Tongue (tissue), 2 donors: ENCODE results near the gene KLHL14. TPM values are rescaled to one million over a fixed set of nuclear protein-coding genes. Genes with fewer than 3 reads are reported as not detected.
A peak's percentile ranks its signal among the peaks of the same experiment; 100 is the strongest.

Source experiments
- DNase-seq: peaks from one replicate; pipeline ENCODE4 v3.0.0-alpha.2; 2015
- total RNA-seq: library from RNA; depleted of rRNA; stranded (reverse); fragments of >200 nt; gene quantifications from one replicate; pipeline ENCODE4 v1.2.3, GENCODE V29; 2014

The KLHL14 gene
- total RNA-seq, 1 donor from 2014 or later = 1.3 TPM

DNA sequence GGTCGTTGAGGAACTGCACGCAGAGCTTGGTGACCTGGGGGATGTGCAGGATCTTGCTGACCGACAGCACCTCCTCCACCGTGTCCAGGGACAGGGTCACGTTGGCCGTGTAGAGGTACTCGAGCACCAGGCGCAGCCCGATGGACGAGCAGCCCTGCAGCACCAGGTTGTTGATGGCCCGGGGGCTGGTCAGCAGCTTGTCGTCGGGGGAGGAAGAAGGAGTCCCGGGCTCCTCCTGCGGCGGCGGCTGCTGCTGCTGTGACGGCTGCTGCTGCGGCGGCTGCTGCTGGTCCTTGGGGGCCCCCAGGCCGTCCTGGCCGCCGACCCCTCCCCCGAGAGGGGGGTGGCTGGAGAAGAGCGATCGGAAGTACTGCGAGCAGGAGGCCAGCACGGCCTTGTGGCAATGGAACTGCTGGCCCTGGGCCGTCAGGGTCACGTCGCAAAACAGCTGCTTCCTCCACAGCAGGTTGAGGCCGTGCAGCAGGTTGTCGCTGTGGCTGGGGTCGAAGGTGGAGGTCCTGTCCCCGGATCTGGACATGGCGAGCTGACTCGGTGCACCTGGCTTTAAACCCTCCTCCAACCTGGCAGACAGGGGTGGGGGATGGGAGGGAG, 2.7 kb downstream of the KLHL14 start:
- DNase-seq = peak; percentile 42

DNA sequence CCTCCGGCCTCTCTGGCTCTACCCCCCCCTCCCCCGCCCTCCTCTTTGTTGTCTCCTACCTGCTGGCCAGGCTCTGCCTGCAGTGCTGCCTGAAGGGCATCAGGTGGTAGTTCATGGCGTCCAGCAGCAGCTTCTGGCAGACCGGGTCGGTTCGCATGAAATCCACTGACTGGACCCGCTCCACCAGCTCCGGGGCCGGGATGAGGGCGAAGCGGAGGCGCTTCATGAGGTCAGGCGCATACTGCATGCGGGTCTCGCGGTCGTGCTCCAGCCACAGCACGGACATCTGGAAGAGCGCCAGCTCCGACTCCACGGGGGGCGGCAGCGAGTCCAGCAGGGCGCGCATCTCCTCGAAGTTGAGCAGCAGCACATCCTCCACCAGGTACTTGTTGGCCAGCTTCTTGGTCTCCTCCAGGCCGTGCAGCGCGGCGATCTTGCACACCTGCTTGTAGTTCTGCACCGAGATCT, 3.2 kb downstream of the KLHL14 start:
- peak; percentile 35 for DNase-seq

DNA sequence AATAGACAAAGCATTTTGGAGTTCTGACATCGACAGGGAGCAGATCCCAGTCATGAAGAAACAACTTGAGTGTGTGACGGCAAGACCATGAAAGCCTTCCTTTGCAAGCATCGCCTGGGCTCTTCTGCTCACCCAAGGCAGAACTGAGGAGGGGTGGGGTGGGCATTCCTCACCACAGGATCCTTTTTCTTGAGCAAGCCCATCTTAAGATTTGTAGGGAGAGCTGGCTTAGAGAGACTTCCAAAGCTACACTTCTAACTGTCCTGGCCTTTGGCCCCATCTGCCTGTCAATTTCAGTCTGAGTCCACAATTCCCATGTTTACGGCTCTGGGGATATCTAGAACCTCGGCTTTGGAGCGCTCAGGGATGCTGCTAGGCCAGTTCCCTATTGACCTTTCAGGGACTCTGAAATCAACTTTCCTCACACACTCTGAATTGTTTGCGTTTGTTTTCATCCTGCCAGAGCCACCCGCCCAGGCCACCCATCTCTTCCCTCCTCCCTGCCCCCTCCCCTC, 3.7 kb downstream of the KLHL14 start:
- peak; percentile 12 for DNase-seq

GRCh38 chr18:32767400-32767799, 5.4 kb downstream of the KLHL14 start:
- DNase-seq = peak; percentile 56

GRCh38 chr18:32764611-32765244, 8.1 kb downstream of the KLHL14 start:
- no peak for DNase-seq

- DNase-seq = no peak
These were observed 9.5 kb downstream of the KLHL14 start for GRCh38 chr18:32763293-32763692.

DNA sequence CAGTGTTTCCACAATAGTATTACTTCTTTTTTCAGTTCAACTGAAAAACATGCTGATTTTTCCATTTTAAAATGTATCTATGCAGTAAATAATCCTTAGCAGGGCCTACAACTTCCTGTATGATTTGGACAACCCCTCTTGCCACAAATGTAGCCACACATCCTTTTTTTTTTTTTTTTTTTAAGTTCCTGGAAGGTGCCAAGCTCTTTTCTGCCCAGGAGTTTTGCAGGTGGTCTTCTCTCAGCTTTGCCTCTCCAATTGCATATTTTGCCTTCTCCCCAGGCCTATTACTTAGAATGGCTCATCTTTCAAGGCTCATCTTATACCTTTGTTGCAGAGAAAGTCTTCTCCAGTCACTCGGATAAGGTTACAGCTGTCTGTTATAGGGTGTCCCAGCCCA, 11.6 kb downstream of the KLHL14 start:
- no peak for DNase-seq

DNA sequence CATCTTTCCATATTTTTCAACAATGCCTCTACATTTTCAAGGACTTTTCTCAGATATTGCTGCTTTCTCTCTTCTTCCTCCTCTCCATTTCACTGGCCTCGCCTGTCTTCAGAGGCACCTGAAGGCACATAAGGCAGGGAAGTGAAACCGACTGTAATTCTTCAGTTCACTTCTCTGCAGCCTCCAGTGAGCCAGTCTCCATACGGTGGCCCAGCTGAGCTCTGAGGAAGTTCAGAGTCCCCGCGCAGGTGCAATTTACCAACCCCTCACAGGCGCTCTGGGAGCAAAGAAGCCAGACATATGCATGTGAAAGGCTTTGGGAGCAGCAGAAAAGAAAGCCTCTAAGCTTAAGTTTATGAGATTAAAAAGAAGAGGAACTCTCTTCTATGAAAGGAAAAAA, 12.4 kb downstream of the KLHL14 start:
- DNase-seq = no peak

DNA sequence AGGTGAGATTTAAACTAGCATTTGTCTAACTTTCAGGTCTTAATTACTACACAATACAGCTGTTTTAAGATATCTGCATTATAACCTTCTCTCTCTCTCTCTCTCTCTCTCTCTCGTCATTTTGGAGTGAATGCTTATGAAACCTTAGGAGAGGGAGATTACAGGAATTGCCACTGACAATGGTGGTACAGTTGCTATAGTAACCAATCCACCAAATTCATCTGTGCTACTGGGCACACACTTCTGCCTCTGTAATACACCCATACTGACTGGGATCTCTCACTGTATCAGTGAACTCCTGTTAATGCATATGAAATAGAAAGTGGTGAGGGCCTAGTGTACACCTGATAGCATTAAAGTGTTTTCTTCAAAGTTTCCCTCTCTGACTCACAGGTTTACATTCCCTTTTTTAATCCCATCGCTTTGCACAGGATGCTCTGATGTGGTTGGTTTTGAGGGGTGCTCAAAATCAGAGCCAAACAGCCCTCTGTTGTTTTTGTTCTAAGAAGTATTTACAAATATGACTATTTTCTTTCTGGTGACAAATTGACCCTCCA, 13.1 kb downstream of the KLHL14 start:
- DNase-seq = no peak

DNA sequence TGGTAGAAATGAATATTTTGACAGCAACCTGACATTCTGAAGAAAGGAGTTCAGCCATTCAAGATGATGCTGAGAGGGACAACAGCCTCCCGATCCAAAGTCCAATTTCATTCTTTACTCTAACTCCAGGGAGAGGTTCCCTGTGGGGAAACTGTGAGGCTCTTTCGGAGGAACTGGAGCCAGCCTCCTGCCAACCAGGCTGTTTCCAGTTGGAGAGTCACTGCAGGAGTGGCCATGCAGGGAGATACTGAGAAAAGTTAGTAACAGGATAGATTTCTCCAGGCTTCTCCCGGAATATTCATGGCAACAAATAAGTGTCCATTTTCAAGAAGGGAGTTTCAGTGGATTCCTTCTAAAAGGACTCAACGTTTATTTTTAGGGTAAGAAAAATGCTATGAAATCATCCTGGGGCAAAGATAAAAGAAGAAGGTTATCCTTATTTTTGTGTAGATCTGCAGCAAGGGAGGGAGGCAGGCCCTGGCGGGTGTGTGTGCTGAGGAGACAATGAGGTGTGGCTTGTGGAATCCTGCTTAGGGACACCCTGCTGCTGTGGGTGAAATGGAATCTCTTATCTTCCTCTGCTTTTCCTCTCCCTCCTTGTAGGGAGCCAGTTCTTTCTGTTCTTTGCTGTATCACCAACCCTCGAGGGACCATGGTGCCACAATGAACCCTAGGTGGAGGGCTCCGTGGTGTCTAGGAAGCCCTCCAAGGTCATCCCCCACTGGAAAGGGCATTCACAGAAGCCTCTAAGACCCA, 18.1 kb downstream of the KLHL14 start:
- no peak for DNase-seq

GRCh38 chr18:32753656-32754260, 19.1 kb downstream of the KLHL14 start:
- no peak for DNase-seq

DNA sequence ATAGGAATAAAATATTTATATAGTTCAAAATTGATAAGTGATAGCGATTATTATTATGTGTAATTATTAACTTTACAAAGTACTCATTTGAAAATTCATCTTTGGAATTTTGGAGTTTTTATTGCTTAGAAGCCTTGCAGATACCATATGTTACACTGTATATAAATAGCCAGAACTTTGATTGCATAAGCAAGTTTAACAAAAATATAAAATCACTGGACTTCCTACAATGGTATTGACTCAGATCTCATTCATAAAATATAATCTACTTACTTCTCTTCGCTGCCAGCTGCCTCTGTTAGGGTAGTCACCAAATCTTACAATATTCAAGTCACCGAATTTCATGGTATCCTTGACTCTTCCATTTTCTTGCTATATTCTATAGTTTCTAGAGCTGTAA, 22.5 kb downstream of the KLHL14 start:
- DNase-seq = no peak

DNA sequence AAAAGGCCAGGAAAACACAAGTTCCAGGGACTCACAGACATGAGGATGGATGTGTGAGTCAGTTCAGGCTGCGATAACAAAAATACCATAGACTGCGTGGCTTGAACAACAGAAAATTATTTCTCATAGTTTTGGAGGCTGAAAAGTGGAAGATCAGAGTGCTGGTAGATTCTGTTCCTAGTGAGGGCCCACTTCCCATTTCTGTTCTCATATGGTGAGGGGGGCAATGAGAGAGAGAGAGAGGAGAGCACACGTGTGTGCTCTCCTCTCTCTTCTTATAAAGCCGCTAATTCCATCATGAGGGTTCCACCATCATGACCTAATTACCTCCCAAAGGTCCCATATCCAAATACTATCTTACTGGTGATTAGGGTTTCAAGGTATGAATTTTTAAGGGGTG, 23.0 kb downstream of the KLHL14 start:
- no peak for DNase-seq

GRCh38 chr18:32742579-32742978, 30.2 kb downstream of the KLHL14 start:
- DNase-seq = no peak

- no peak for DNase-seq
These were observed 37.0 kb downstream of the KLHL14 start for GRCh38 chr18:32735781-32736180.

GRCh38 chr18:32734442-32734841, 38.4 kb downstream of the KLHL14 start:
- DNase-seq = no peak

GRCh38 chr18:32732165-32732564, 40.7 kb downstream of the KLHL14 start:
- no peak for DNase-seq

GRCh38 chr18:32730620-32731091, 42.2 kb downstream of the KLHL14 start:
- peak; percentile 54 for DNase-seq

DNA sequence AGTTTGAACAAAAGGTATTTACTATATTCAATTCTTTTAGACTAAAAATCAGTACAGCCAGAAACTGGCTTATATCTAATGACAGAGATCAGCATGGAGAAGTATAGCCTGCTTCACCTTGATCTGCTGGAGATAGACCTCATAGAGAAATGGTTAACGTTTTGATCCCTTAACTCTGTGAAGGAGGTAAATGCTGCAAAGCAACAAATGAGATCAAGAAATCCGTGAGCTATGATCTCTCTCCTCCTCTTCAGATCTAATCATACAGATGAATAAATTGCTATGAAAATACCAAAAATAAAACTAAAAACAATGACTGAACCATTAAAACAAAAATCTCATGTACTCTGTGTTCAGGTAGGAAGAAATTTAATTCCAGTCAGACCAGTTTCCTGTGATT, 42.8 kb downstream of the KLHL14 start:
- DNase-seq = no peak

DNA sequence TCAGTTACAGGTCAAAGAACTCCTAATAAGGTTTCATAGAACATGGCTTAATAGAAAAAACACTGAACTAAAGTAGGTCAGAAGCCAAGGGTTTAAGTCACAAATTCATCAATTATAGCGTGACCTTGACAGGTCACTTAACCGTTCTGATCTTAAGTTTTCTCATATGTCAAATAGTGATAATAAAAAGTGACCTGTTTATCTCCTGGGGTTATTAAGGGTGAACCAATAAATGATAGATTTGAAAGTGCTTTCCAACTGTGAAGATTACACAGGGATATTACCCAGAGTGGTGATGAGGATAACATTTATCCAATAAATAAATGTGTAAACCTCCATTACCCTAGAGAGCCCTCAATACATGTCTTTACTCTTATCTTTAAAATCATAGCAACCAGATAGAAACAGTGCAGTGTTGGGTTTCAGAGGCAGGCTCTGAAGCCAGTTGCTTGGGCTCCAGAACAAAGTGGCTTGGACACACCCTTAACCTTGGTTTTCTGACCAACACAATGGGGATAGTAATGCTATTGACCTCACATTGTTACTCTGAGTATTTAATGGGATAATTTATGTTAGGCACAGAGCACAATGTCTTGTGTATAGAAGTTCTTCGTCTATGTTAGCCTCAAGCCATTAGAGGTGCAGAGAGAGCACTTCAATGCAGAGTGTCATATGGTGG, 48.6 kb downstream of the KLHL14 start:
- DNase-seq = no peak

DNA sequence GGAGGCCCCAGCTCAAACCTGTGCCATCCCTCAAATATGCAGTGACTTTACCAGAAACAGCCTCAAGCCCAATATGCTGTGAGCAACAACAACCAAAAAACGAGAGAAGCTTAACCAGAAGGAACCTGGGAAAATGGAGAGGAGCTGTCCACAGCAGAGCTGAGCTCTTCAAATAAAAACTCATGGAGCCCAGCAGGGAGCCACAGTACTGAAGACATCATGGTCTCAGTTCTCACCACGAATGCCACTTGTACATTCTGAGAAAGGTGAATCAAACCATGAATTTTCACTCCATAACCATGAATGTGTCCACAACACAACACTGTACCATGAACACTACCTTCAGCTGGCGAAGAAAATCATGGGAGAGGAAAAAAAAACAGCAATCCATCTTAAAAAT, 50.5 kb downstream of the KLHL14 start:
- DNase-seq = no peak

DNA sequence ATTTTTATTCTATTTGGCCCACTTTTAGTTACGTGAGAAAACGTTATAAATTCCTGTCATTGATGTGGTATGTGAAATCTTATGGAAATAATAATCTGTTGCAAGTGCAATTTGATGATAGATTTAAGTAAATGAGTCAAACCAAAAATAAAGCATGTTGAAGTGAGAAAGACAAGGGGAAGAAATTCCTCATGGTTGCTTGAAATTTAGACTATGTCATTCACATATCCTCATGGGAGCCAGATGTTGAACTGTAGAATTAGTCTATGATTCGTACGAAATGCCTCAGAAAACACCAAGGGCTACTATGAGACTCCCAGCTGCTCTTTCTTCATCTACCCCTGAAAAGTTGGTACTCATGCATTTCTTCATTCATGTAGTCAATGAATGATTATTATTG, 55.7 kb downstream of the KLHL14 start:
- DNase-seq = no peak
